ENCODE results near the gene CCND3.
"Not testable (repeated sequence)": the region's sequence is repeated elsewhere in the genome, so short reads cannot be mapped to it uniquely, and the experiment has no call there.

CCND3 gene

DNA sequence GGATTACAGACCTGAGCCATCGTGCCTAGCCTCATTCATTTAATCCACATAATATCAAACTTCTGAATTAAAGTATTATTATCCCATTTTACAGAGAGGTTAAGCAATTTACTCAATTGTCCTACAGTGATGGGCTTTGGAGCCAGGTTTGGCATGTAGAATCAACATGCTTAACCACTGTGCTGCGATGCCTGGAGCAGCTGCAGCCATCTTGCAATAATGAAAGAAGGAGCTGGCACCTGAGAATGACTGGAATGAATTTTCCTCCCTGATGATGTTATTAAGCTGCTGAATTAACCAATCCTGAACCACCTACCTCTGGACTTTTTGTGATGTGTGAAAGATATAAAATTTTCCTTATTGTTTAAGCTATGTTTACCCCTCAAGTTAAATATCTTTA is 13.1 kb upstream of the CCND3 start:
- in situ Hi-C loops (cut with HindIII; ENCODE audit: low sequenced_read_pairs): no loop called here

DNA sequence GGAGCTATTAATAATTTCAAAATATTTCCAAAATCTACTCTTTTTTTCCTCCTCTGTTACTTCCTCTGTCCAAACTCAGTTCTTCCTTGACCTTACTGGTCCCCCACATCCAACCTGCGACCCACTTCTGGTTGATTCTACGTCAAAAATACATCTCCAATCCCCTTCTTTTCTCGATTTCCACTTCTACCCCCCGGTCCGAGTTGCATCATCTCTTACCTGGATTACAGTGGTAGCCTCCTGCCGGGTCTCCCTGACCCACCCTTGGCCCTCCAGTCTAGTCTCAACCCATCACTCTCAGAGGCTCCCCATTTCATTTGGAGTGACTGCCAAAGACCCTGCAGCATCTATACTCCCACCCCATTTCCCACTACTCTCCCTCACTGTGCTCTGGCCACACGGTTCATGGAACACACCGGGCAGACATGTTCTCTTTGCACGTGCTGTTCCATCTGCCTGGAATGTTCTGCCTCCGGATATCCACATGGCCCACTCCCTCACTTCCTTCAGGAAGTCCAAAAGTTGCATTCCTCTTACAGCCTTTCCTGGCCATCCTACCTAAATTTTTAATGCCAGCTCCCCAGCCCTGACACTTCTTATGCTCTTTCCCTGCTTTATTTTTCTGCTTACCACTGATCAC is 6.1 kb upstream of the CCND3 start:
- in situ Hi-C loops (cut with HindIII; ENCODE audit: low sequenced_read_pairs): no loop called here

DNA sequence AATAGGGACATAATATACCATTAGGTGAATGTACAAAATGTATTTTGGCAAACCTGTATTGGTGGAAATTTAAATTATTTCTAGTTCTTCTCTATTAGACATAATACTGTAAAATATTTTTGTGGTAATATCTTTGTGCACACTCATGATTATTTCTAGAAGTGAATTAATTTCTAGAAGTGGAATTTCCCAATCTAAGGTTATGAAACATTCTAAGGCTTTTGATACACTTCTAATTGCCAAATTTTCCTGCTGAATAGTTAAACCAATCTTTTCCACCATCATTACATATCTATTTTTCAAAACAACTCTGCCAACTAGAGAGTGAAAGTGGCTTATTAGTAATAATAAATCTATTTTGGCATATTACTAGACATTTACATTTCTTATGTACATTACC is 1.8 kb upstream of the CCND3 start:
- in situ Hi-C loops (cut with HindIII; ENCODE audit: low sequenced_read_pairs): no loop called here

DNA sequence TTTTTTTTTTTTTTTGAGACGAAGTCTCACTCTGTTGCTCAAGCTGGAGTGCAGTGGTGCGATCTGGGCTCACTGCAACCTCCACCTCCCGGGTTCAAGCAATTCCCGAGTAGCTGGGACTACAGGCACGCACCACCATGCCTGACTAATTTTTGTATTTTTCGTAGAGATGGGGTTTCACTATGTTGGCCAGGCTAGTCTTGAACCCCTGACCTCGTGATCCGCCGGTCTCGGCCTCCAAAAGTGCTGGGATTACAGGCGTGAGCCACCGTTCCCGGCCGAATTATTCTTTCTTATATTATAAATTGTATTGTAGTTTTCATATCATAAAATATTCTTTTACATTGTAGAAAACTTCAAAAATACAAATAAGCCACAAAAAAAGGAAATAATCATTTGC is 1.3 kb upstream of the CCND3 start:
- in situ Hi-C loops (cut with HindIII; ENCODE audit: low sequenced_read_pairs): not testable (repeated sequence)

DNA sequence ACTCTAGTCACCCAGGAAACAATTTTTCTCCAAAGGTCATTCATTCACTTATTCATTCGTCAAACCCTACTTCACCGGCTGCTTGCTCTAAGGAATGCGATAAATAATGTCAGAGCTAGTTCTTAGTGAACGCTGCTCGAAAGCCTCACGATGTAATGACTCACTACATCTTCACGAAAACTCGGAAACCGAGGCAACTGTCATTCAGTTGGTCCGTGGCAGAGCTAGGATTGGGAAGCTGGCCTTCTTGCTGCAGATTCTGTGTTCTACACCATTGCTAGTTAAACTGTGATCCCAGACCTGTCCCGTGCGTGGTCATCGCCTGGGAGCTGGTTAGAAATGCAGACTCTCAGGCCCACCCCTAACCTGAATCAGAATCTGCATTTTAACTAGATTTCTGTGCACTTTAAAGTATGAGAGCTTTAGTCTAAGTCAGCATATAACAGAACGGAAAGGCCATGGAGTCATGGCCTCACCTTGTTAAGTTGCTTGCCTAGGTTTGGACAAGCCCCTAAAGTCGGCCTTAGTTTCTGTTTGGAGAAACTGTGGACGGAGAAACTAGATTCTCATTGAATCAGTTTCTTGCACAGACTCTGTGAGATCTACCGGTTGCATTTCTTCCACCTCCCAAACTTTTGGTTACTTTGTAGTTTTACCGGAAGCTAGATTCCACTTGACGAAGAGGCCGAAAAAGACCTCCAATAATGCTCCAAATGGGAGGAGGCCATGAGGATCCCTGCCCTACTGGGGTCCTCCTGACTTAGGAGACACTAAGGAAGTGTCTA is 651 bp upstream of the CCND3 start:
- in situ Hi-C loops (cut with HindIII; ENCODE audit: low sequenced_read_pairs): no loop called here

DNA sequence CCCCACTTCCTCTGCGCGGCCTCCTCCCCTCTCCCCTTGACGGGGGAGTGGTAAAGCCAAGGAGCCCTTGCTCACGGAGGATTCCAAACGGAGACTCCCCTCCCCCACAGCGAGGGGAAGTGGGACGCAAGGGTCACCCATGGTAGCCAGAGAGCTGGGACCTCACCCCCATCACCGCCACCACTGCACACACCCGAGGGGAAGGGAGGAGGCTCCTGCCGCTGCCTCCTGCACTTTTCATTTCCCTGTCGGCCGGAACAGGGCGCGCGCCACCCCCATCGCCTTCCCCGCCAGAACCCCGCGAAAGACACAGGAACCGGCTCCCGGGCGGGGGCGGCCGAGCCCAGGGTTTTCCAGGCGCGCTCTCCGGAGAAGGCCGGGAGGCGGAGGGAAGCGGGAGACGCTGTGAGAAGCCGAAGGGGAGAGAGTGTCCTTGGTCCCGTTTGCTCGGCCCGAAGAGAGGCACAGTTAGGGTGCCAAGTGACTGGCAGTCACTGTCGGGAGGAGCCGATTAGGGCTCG is 789 bp downstream of the CCND3 start:
- in situ Hi-C loops (cut with HindIII; ENCODE audit: low sequenced_read_pairs): no loop called here

DNA sequence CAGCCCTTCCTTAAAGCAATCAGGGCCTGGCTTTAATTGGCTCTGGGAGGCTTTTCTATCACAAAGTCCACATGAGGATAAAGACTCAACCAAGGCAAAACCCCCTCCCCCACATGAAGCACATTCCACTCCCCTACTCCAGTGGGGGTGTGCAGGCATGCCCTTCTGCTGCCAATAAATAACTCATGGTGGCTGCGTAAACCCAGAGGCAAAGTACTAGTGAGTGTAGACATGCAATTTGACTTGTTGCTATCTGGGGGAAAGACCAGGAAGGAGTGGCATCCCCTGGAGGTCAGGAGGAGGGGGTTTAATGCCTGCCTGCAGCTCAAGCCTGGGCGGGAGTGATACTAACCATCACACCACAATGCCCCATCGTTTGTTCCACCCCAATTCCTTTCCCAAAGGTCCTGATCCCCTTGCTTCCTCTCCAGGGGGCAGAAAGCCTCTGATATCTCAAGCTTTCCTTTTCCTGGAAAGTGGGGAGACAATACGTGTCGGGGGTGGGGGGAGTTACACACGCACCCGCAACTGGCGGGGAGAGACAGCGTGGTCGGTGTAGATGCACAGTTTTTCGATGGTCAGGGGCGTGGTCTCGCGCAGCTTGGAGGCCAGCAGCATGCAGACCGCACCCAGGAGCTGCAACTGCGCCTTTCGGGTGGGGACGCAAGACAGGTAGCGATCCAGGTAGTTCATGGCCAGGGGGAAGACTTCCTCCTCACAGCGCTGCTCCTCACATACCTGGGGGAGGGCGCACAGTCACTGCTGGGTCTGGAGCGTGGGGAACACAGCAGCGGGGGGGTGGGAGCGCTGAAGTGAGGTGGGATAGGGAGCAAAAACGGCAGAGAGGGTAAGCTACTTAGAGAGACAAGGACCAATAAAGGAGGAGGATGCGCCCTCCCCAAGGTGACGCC is 1.5 kb downstream of the CCND3 start:
- in situ Hi-C loops (cut with HindIII; ENCODE audit: low sequenced_read_pairs): no loop called here

DNA sequence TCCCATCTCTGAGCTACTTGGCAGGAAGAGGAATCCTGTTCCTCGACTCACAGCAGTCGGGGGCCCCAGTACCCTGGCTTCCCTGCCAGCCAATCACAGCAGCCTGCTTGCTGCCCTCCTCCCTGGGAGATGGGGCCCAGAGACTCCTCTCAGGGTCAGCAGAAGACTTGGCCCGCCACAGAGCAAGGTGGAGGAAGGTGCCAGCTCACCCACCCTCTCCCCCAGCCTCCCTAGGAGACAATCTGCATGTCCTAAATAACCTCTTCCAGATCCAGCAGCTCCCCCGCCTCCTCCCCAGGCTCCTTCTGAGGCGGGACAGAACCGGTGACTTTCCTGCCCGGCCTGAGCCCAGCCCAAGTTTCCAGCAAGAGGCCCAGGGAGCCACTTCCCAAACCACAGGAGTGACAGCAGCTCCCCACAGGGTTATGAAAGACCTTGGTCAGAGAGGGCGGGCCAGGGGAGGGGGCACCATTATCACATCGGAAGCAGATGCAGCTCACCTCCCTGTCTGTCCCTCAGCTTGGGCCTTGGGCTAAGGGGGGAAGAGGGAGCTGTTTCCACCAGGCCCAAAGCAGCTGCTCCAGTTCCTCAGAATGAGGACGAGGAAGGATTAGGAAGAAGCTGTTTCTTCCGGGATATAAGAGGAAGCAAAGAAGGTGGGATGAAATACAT is 2.3 kb downstream of the CCND3 start:
- in situ Hi-C loops (cut with HindIII; ENCODE audit: low sequenced_read_pairs): no loop called here

DNA sequence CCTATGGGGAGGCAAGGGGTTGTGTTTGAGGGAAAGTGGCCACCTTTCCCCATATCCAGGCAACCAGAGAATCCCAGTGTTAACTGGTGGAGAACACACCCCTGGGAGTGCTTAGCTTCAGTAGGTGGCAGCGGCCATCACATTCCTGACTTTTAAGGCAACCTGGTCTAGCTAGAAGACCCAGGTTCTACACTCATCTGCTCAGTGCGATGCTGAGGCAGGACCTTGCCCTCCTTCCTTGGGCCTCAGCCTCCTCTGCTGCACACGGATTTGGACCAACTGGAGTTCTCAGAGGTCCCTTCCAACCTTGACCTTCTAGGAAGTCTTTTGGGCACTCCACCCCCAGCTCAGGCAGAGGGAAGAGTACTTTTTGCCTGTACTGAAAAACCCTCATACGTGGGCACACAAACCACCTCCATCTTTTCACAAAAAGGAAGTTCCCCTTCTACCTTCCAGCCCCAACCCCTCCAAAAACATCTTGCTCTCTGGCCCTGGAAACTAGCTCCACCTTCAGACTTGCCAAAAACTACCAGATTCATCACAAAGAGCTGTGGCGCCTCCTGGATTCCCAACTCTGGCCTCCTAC is 2.9 kb downstream of the CCND3 start:
- in situ Hi-C loops (cut with HindIII; ENCODE audit: low sequenced_read_pairs): no loop called here

DNA sequence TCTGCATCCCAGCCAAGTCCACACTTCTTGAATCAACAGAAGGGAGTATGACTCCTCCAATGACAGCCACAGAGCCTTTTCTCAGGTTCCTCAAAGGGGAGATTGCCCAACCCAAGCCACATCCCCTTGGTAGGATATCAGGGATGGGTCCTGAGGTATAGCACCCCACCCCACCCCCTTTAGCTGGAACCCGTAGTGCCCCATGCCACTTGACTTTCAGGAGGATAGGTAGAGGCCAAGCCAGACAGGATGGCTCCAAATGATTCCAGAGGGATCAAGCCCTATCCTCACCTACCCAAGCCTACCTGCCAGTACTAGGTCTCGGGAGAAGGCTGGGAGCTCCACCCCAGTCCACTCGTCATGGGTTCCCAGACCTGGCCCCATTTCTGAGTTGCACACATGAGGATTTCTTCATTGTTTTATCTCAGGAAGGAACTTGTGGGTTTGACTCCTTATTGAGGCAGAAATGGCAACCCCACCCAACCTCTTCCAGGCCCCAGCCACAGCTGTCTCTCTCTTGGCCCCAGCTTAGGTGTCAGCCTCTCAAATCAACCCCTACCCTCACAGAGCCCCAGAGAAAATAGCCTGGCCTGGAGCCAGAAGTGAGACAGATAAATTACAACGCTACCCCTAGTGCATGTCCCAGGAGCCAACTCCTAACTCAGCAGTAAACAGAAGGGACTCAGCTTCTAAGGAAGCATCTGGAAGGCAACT is 3.6 kb downstream of the CCND3 start:
- in situ Hi-C loops (cut with HindIII; ENCODE audit: low sequenced_read_pairs): no loop called here

DNA sequence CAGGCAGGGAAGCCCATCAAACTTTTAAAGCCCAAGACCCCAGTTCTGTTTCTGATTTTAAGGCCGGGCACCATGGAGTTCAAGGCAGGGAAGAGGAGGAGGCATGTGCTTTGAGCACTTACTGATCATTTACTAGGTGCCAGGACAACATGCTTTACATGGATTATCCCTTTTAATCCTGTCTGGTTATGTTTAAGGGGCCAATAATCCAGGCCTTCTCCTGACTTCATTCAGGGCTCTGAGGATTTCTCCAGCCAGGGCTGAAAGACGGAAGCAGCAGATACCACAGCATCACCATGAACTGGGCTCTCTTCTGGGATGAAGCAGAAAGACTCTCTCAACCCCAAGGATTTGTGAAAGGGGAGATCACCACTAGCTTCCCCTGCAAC is 4.1 kb downstream of the CCND3 start:
- in situ Hi-C loops (cut with HindIII; ENCODE audit: low sequenced_read_pairs): no loop called here

DNA sequence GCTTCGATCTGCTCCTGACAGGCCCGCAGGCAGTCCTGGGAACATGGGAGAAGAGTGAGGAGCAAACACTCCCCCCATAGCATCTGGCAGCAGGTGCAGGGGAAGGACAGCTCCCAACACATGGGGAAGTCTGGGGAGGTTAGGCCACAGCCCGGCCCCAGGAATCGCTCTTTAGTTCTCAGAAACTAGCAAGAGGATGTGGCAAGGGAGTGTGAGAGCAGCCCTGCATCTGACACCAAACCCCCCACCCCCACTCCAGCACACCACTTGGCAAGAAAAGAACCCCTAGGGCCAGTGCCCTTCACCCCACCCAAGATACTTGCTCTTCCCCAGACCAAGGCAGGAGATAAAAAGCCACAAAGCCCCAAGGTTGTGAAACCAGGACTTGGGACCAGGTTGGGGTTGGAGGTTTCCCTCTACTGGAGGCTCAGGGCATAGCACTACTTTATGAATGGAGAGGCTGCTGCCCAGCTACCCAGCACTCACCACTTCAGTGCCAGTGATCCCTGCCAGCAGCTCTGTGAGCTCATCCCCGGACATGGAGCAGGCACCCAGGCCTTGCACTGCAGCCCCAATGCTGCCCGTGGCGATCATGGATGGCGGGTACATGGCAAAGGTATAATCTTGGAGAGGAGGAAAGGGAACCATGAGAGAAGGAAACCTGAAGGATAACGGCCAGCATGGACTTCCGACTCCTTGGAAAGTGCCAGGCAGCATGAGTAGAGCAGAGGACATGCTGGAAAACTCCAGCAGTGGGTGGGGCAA is 5.4 kb downstream of the CCND3 start:
- in situ Hi-C loops (cut with HindIII; ENCODE audit: low sequenced_read_pairs): no loop called here

DNA sequence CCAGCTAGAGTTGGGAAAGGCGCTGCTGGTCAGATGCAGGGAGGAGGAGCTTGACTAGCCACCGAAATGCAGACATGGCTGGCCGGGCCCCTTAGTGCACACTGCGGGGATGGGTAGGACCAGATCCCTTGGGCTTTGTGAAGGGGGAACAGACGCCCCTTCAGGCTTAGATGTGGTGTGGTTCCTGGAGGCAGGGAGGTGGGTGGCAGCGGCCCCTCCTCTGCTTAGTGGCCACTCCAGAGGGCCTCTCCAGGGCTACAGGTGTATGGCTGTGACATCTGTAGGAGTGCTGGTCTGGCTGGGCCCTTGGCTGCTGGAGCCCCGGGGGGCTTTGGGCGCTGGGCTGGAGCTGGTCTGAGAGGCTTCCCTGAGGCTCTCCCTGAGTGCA is 5.9 kb downstream of the CCND3 start:
- in situ Hi-C loops (cut with HindIII; ENCODE audit: low sequenced_read_pairs): no loop called here

DNA sequence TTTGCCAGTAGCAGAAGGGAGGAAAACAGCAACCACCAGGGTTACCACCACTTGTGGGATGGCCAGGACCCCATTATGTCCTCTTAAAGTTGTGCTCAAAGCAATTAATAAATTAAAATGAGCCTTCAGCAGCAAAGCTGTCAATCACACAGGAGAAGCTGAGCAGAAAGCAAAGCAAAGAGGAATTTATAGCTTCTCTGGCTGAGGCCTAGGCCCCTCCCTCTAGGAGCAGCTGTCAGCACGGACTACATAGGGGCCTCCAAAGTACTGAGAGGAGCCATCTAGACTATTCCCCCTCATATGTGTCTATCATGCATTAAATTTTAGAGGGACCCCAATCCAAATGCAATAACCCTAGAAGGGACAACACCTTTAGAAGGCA is 6.4 kb downstream of the CCND3 start:
- in situ Hi-C loops (cut with HindIII; ENCODE audit: low sequenced_read_pairs): no loop called here

DNA sequence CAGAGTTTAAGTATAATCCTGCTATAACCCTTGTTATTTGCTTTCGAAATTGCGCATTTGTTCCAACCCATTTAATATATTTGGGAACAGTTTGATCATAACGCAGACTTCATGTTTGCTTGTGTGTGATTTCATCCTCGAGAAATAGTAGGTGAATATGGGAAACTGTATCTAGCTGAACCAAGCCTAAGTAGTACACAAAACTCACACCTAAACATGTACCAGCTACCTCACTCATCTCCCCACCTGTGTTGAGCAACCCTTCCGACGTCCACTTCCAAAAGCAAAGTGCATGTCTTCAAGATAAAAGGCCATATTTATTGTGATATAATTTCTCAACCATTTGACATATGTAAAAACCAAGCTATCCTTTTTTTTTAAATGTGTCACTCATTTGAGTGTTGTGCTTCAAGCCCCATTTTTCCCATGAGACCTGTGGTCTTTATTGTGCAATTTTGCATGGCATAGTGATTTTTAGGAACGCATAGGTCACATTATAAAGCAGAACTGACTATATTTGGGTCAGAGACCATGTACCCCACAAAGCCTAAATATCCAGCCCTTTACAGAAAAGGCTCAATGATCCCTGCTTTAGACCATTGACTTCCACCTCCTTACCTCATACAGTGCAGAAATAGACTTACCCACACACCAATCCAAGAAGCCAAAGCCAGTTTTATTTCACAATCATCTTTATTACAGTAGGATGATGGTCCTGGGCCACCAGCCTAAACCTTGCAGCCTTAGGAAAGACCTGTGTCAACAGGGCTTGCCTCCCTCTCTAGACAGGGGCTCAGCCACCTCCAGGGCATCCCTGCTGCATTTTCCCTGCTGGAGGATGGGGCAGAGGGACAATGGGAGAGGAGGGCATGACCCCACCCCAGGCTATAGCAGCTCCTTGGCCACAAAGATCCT is 7.1 kb downstream of the CCND3 start:
- in situ Hi-C loops (cut with HindIII; ENCODE audit: low sequenced_read_pairs): no loop called here

DNA sequence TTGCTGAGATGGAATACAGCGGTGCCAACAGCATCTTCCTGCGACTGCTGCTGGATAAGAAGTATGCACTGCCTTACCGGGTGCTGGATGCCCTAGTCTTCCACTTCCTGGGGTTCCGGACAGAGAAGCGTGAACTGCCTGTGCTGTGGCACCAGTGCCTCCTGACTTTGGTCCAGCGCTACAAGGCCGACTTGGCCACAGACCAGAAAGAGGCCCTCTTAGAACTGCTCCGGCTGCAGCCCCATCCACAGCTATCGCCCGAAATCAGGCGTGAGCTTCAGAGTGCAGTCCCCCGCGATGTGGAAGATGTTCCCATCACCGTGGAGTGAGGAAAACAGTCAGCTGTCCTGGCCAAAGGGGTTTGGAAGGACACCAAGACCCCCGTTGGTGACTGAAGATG is 9.2 kb downstream of the CCND3 start:
- in situ Hi-C loops (cut with HindIII; ENCODE audit: low sequenced_read_pairs): no loop called here

DNA sequence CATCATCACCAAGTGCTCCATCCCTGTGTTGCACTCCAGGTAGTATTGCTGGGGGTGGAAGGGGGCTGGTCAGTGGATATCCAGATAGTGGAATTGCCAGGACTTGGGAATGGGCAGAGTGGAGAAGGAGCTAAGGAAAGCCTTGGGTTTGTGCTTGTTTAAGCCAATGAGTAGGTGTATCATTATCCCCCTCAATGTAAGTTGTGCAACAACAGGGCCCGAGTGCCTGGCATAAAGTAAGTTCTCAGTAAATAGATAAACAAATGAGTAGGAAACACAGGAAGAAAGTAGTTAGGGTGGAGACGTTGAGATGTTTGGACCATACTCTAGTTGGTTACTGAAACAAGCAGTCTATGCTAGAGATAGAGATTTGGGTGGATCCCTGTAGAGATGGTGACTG is 9.8 kb downstream of the CCND3 start:
- in situ Hi-C loops (cut with HindIII; ENCODE audit: low sequenced_read_pairs): no loop called here

DNA sequence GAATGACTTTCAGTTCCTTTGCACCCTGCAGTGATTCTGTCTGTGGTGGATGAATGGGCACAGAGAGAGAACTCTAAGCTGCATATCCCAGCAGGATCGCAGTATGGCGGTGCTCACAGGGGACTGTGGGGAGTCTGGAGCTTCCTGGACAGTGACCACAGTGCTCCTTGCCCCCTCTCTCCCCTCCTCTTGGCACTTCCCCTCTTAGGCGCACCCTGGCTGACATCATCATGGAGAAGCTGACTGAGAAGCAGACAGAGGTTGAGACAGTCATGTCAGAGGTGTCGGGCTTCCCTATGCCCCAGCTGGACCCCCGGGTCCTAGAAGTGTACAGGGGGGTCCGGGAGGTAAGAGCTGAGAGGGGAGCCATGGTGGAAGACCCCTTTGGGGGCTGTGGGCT is 11.7 kb downstream of the CCND3 start:
- in situ Hi-C loops (cut with HindIII; ENCODE audit: low sequenced_read_pairs): no loop called here

All from DLD1 (cell line).